HTERT RPE-1 (cell line): ENCODE results near the gene TP53I13.

ENCODE experiments used
- in situ Hi-C: fragments of 300-500 bp; cut with MboI; formaldehyde crosslinking; loops from 4 replicates; pipeline ENCODE4 v1.14.3; 2020; ENCODE audit warnings: low sequenced_read_pairs

The TP53I13 gene

DNA sequence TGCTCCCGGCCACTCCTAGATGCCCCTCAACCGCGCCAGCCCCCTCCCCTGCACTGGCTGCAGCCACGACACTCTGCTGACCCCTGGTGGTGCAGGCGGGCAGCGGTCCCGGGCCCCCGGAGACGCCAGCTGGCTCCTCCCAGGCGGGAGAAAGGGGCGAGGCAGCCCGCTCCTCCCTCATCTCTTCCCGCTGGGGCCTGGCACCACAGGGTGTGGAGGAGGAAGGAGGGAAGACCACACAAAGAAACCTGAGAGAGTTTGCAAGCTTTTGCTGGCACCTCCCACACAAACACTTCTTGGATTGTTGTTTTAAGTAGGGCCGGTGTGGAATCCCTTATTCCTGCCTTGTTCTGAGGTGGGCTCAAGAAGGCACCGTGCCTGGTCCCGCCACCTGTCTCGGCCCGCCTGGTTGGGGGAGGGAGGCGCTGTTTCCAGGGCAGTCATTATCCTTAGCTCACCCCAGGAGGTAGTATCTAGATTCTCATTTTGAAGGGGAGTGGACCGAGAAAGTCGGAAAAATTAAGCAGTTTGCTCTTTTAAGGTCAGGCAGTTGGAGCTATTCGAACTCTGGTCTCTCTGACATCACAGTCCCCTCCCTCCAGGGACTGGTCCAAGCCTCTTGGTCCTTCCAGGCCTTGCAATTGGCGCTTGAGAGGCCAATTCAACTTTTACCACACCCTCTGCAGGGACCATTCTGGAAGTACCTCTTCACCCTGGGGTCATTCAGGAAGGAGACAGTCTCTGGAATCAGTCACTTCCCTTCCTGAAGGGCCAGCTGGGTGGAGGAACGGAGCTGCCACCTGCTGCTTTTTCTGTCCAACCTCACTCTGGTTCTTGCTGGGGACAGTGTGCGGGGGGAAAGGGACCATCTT lies 23.5 kb downstream of the TP53I13 start:
- in situ Hi-C loops: no loop called here

DNA sequence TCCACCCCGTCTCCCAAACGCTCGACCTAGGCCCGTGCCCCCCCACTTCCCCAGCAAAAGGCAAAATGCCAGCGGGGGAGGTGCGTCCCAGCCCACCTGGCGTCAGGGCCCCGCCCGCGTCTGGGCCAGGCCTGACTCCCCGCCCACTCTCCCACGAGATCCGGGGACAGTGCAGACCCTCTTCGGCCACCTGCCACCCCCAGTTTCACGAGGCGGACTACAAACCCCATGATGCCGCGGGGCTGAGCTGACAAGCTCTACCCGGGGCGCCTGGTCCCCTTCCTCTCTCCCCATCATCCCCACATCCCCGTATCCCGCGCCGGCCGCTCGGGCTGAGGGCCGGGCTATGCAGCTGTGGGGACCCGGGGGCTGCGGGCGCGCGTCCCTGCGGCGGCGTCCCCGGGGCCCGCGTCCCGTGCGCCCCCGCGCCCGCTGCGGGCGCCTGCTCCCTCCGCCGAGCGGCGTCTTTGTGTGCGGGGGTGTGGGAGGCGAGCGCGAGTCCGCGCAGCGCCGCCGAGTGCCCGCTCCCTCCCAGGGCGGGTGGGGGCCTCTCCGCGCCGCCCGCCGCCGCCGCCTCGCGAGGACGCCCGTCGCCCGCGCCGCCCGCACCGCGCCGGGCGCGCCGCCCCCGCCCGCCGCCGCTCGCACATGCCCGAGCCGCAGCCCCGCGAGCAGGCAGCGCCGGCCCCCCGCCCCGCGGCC lies 24.5 kb downstream of the TP53I13 start, which contains the start of gene ANKRD13B:
TSS of gene ANKRD13B (plus strand) at position 283 of the 702 bp plus-strand sequence. CDS start 490 bp downstream, outside the sequence.
- in situ Hi-C loops: no loop called here

DNA sequence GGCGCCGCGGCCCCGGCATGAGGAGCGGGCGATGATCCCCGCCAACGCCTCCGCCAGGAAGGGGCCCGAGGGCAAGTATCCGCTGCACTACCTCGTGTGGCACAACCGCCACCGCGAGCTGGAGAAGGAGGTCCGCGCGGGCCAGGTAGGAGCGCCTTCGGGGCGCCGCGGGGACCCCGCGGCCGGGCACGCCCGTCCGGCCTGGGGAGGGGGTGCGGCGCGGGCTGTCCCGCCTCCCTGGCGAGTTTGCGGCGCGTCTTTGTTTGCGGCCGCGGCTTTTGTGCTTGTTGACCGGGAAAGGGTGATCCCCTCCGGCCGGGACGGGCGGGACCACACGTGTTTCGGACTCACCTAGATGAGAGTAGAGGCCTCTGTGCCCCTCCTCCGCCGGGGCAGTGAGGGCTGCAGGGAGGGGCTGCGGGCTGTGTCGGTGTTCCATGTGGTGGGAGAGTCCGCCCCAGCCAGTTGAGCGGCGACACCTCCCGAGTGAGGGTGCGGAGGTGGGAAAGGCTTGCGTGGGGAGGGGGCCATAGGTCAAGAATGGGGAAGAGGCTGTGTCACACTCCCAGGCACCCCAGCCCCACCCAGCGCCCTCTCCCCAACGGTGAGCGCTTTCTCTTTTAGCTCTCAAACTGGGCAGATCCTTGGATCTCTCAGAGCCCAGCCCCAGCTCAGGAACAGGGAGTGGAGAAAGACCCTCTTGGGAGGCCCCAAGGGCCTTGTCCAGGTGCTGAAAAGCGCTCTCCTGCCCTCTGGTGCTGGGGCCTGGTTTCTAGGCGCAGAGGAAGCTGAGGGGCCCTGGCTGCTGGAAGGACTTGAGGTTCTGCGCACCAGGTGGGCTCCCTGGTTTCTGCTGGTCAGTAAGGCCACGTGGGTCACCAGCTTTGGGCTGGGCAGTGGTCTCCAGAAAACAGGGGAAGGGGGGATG lies 25.4 kb downstream of the TP53I13 start:
- in situ Hi-C loops: no loop called here

DNA sequence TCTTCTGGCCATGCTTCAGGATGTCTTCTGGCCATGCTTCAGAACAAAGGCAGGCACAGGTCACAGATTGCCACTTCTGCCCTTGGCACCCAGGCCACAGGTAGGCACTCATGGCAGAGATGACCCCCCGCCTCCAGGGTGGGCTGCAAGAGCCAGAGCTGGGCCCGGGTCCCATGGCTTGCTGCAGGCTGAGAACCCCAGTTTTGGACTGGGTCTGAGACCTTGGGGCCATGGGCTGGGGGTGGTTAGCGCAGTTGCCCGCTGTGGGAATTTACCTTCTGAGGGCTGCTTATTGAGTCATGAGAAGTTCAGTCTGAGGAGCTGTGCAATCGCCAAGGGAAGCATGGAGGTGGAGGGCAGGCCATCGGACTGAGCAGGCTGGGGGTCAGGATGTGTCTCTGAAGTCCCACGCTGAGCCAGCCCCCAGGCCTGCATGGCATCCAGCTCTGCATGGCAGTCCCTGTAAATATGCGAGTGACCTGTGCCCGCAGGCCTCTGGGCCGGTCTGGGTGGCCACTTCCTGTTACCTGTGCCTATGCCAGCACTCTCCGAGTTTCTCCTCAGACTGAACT lies 26.1 kb downstream of the TP53I13 start:
- in situ Hi-C loops: no loop called here

DNA sequence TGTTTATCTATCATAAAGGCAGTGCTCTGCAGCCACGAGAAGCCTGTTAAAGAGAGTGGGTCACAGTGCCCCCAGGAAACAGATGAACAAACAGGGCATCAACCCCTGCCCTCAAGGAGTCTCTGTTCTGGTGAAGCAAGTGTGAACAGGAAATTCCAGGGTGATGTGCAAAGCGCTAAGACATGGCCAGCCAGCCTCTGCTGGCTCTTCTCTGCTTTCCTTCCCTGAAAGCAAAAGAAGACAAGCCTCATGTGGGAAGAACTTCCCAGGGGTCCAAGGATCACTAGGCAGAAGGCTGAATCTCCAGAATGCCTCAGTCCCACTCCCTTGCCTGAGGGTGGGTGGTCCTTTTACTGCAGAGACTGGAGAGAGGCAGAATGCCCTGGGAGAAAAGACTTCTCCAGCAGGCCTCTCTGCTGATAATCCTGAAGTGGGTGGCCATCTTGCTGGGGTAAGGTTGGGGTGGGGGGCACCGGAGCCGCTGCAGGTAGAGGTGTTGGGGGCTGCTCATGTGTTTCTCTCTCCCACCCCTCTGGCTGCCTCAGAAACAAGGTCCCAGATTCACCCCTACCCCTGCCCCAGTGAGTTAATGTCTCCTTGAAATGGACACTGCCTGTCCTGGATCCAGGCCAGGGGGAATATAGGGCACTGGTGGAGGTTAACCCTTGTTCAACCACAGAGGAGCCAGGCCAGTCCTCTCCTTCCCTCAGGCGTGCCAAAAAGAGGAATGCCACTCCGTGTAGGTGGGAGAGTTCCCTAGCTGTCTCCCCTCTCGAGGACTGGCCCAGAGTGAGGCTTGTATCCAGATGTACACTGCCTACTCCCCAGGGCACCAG lies 26.8 kb downstream of the TP53I13 start:
- in situ Hi-C loops: no loop called here

DNA sequence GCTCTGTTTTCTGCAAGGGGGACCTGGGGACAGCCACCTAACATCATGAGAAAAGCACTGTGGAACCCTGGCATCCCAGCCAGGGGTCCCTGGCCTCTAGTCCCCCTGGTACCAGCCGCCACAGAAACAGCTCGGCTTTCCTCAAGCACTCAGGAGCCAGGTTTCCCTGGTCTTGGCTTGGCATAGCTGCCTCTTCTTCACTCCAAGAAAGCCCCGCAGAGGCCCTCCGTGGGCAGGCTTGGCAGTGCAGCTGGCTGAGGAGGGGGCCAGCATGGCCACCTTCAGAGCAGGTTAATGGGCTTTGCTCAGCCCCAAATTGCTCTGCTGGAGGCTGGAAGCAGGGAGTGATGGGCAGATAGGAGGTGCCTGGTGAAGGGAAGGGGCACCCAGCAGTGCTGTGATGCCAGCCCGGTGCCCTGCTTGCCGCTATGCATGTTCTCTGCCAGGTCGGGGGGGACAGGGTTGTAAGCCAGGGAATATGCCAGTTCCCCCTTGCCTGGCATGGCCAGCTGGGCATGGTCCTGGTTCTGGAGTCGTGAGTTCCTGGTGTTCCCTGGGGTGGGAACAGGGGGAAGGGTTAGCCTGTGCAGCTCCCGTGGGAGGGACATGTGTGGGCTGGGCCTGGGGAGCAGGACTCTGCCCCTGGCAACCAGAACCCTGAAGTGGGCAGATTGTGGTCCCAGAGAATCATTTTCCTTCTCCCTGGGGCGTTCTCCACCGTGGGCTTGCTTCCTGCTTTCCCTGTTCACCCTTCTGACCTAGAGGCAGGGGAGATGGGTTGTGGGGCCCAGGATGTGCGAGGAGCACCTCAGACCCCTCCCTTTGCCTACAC lies 27.7 kb downstream of the TP53I13 start:
- in situ Hi-C loops: no loop called here

DNA sequence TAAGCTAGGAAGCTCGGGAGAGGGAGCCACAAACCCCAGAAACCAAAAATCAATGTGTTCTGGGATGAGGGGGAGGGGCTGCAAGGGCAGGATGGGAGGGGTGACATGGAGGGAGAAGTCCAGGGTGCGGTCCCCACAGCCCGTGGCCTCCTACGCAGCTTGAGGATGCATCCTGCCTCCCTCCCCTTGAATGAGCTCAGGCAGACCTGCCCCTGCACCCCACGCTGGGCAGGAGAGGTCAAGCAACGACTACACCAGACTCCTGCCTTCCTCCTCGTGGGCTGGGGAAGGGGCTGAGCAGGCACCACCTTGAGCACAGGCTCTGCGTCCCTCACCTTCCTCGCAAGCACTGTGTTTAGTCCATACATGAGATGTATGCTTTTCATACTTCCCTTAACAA lies 28.3 kb downstream of the TP53I13 start:
- in situ Hi-C loops: no loop called here

DNA sequence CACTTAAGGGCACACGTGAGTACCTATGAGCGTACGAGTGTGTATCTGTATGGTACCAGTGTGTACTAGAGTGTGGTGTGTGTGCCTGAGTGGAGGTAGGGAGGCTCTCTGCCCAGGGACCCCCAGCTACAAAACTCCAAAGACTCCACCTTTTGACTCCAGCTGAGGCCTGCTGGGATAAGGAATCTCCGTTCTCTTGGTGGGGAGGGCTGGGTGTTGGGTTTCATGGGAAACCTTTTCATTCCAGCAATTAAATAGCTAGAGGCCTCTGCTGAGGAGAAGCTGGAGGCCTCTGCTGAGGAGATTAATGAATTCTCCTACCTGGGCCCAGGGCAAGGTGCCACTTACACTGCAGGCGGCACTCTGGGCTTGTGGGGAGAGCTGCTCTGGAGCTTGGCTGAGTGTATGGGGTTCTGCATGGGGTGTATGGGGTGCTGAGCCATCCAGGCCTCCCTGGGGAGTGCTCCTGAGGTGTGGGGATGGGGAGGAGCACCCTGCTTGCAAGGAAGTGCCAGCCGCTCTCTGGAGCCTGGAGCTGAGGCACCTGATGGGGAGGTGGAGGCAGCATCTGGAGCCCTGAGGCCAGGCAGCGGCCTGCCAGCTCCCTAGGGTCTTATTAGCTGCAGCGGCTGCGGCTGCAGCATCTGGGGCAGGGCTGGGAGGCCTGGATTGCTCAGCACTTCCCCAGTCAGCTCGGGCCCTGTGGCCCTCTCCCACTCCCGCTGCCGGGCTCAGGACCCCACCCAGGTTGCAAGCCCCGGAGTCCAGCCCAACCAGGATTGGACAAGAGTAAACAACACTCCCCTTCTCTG lies 29.1 kb downstream of the TP53I13 start:
- in situ Hi-C loops: no loop called here

DNA sequence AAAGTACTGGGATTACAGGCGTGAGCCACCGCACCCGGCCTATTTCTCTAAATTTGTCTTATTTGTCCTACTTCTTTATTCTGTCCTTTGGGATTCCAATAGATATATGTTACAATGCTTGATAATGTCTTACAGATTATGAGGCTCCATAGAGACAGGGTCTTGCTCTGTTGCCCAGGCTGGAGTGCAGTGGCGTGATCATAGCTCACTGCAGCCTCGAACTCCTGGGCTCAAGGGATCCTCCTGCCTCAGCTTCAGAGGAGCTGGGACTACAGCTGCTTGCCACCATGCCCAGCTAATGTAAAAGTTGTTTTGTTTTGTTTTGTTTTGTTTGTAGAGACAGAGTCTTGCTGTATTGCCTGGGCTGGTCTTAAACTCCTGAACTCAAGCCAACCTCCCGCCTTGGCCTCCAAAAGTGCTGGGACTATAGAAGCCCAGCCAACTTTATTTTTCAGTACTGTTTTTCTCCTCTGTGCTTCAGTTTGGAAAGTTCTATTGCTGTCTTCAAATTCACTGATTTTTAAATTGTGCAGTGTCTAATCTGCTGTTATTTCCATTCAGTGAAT lies 34.7 kb downstream of the TP53I13 start:
- in situ Hi-C loops: no loop called here

DNA sequence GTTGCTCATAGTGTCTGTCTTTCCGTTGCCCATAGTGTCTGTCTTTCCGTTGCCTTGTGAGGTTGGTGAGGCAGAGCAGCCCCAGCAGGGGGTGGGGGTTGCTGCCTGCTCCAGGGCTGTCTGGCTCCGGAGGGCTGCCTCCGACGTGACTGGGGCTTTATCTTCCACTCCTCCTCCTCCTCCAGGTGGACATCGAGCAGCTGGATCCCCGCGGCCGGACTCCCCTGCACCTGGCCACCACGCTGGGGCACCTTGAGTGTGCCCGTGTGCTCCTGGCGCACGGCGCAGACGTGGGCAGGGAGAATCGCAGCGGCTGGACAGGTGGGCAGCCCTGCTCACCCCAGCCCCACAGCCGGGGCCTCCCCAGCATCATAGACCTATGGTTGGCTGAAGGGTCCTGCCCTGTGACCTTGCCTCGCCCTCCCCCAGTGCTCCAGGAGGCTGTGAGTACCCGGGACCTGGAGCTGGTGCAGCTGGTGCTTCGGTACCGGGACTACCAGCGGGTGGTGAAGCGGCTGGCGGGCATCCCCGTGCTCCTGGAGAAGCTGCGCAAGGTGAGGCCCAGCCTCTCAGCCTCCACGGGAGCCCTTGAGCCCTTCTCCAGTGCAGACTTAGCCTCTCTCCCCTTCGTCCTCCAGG lies 39.2 kb downstream of the TP53I13 start:
- in situ Hi-C loops: no loop called here

DNA sequence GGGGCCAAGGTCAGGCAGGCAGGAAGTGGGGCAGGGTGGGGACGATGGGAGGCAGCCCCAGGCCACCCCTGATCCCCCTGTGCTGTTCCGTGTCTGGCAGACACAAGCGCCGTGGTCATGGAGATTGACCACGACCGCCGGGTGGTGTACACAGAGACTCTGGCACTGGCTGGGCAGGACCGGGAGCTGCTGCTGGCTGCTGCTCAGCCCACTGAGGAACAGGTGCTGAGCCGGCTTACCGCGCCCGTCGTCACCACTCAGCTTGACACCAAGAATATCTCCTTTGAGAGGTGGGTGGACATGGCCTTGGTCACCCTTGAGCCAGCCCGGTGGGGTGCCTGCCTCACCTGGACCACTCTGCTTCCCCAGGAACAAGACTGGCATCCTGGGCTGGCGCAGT lies 40.5 kb downstream of the TP53I13 start:
- in situ Hi-C loops: no loop called here

DNA sequence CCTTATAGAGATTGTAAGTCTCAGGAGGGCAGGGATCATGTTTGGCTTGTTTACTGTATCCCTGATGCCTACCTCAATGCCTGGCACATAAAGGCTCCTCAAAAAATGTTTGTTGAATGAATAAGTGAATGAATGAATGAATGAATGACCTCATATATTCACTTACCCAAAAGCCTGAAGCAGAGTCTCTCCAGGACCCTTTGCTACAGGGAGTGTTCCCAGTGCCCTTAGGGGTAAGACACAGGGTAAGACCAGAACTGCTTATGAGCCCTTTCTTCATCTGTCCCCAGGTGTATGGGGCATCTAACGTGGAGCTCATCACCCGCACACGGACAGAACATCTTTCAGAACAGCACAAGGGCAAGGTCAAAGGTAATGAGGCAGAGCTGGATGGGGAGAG lies 41.9 kb downstream of the TP53I13 start:
- in situ Hi-C loops: no loop called here

DNA sequence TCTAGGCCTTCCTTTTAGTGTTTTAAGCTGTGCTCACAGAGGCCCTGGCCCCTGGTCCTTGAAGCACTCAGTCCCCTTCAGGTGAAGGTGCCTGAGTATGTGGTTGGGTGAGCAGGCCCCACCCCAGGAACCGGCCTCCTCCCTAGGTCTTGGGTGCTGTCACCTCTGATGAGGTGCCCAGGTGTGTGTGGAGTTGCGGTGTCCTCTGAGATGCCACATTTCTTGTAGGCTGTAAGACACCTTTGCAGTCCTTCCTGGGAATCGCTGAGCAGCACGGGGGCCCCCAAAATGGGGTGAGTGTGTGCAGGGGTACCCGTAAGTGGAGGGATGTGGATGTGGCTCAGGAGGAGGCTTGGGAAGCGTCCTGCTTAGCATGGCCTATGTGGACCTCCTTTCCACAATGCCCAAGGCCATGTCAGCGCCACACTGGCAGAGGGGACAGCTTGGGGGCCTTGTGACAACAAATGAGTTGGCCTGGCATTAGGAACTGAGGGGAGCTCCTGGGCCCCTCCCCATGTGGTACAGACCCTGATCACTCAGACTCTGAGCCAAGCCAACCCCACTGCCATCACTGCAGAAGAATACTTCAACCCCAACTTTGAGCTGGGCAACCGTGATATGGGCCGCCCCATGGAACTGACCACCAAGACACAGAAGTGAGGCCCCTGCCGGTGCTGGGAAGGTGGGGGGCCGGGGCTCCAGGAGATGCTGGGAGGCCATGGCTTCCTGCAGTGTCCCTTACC lies 43.0 kb downstream of the TP53I13 start:
- in situ Hi-C loops: no loop called here

DNA sequence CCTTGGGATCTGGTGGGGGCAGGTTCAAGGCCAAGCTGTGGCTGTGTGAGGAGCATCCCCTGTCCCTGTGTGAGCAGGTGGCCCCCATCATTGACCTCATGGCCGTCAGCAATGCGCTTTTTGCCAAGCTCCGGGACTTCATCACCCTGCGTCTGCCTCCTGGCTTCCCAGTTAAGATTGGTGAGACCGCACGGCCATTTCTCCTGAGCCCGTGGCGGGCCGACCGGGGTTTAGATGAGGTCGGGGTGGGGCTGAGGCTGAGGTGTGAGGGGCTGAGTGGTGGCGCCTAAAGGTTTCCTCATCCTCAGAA lies 43.5 kb downstream of the TP53I13 start:
- in situ Hi-C loops: no loop called here

DNA sequence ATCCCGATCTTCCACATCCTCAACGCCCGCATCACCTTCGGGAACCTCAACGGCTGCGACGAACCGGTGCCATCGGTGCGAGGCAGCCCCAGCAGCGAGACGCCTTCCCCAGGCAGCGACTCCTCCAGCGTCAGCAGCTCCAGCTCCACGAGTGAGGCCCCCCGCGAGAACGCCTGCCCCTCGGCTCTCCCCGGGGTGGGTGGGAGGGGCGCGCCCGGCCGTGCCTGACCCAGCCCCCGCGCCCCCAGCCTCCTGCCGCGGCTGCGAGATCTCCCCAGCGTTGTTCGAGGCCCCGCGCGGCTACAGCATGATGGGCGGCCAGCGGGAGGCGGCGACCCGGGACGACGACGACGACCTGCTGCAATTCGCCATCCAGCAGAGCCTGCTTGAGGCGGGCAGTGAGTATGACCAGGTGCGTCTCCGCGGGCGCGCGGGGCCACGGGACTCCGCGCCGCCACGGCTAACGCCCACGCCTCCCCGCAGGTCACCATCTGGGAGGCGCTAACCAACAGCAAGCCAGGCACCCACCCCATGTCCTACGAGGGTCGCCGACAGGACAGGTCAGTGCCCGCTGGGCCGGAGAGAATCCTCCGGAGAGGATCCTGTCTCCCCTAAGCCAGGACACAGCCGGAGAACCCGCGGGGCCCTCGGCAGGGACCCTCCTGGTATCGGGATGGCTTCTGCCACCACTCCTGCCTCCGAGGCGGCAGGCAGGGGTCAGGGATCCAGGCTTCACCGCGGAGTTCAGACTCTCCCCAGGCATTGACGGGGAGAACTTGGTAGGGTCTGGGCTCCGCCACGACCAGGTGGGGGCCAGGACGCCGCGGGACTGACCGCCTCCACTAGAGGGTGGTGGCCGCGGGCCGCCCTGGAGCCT lies 44.1 kb downstream of the TP53I13 start:
- in situ Hi-C loops: no loop called here

DNA sequence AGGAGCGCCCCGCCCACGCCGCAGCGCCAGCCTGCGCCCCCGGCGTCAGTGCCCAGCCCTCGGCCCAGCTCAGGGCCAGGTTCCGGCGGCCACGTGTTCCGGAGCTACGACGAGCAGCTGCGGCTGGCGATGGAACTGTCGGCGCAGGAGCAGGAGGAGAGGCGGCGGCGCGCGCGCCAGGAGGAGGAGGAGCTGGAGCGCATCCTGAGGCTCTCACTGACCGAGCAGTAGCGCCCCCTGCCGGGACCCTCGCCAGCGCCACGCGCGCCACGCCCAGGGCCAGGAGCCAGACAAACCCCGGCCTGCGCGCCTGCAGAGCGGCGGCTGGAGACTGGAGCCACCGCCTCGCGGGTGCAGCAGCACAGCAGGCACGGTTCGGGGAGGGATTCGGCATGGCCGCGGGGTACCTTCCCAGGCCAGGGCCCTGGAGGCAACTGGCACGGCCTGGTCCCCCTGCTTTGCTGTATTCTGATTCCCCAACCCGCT lies 44.9 kb downstream of the TP53I13 start:
- in situ Hi-C loops: no loop called here
